IMR-90 (cell line): ENCODE data around the gene GNMT. TPM values are rescaled to one million over a fixed set of nuclear protein-coding genes. Genes with fewer than 3 reads are reported as not detected.

Experiments used
- ATAC-seq: fragments of 200-7000 bp; cut with Tn5 transposase; 2 replicates; pipeline ENCODE4 v1.9.1; 2020; ENCODE audit warnings: low read depth, mild to moderate bottlenecking, moderate library complexity
- BruUV-seq: library from RNA; stranded (reverse); fragments of 400-500 nt; replicated peaks from 2 replicates; lab custom pipeline; 2021; lab: Mats Ljungman, UMichigan
- CTCF ChIA-PET: fragments of 300-600 bp; formaldehyde crosslinking; extraction: SDS; loops from one replicate; lab custom pipeline; 2021; ENCODE audit warnings: antibody characterized with exemption; lab: Yijun Ruan, JAX
- POLR2A ChIA-PET: fragments of 300-600 bp; sonication (Branson Sonifier 250); formaldehyde crosslinking; loops from one replicate; lab custom pipeline; 2022; ENCODE audit warnings: antibody characterized with exemption; ENCODE audit not compliant: unreplicated experiment; lab: Charles Lee
- DNase-seq: peaks from one replicate; pipeline ENCODE4 v3.0.0; 2013
- H2AFZ ChIP-seq: replicated peaks from 2 replicates; pipeline ENCODE3; 2013; ENCODE audit warnings: low read length, mild to moderate bottlenecking; ENCODE audit not compliant: poor library complexity
- H2AK5ac ChIP-seq: 2 replicates; pipeline ENCODE4 v1.6.1; 2013; ENCODE audit warnings: low read depth, low read length, inconsistent platforms
- H2AK9ac ChIP-seq: replicated peaks from 2 replicates; pipeline ENCODE3; 2013; ENCODE audit warnings: mild to moderate bottlenecking, low read depth, low read length, moderate library complexity; ENCODE audit not compliant: poor library complexity
- H2BK120ac ChIP-seq: 2 replicates; pipeline ENCODE4 v1.6.1; 2013; ENCODE audit warnings: low read depth, low read length, inconsistent platforms
- H2BK15ac ChIP-seq: 3 replicates; pipeline ENCODE4 v1.6.1; 2013; ENCODE audit warnings: low read depth, low read length, inconsistent platforms
- H2BK20ac ChIP-seq: 2 replicates; pipeline ENCODE4 v1.6.1; 2013; ENCODE audit warnings: low read depth, mild to moderate bottlenecking, inconsistent platforms, low read length, moderate library complexity
- H2BK5ac ChIP-seq: 2 replicates; pipeline ENCODE4 v1.6.1; 2013; ENCODE audit warnings: mild to moderate bottlenecking, low read depth, low read length, inconsistent platforms; ENCODE audit not compliant: poor library complexity, severe bottlenecking
- H3K14ac ChIP-seq: replicated peaks from 2 replicates; pipeline ENCODE4 v1.6.1; 2013; ENCODE audit warnings: low read depth, low read length, inconsistent platforms
- H3K18ac ChIP-seq: 2 replicates; pipeline ENCODE4 v1.6.1; 2013; ENCODE audit warnings: low read depth, low read length, control low read depth
- H3K23ac ChIP-seq: 2 replicates; pipeline ENCODE4 v1.6.1; 2013; ENCODE audit warnings: low read depth, low read length, inconsistent platforms
- H3K27ac ChIP-seq: 2 replicates; pipeline ENCODE4 v1.5.1; 2013; ENCODE audit warnings: mild to moderate bottlenecking, control low read depth, low read length; ENCODE audit not compliant: insufficient read depth
- H3K27me3 ChIP-seq: 2 replicates; pipeline ENCODE4 v1.6.1; 2013; ENCODE audit warnings: low read length; ENCODE audit not compliant: control insufficient read depth, insufficient read depth
- H3K36me3 ChIP-seq: 2 replicates; pipeline ENCODE4 v1.6.1; 2013; ENCODE audit warnings: low read length, mixed read lengths; ENCODE audit not compliant: control insufficient read depth, insufficient read depth
- H3K4ac ChIP-seq: 2 replicates; pipeline ENCODE4 v1.6.1; 2013; ENCODE audit warnings: low read depth, low read length, inconsistent platforms
- H3K4me1 ChIP-seq: 2 replicates; pipeline ENCODE4 v1.6.1; 2013; ENCODE audit warnings: low read length, mixed read lengths; ENCODE audit not compliant: control insufficient read depth, insufficient read depth
- H3K4me2 ChIP-seq: 2 replicates; pipeline ENCODE4 v1.6.1; 2013; ENCODE audit warnings: low read depth, mild to moderate bottlenecking, control low read depth, low read length, moderate library complexity
- H3K4me3 ChIP-seq: 2 replicates; pipeline ENCODE4 v1.5.1; 2013; ENCODE audit warnings: low read depth, mild to moderate bottlenecking, control low read depth, low read length, moderate library complexity; ENCODE audit not compliant: insufficient read depth
- H3K56ac ChIP-seq: 2 replicates; pipeline ENCODE4 v1.6.1; 2013; ENCODE audit warnings: low read length, inconsistent platforms; ENCODE audit not compliant: insufficient read depth; ENCODE audit errors: extremely low read depth
- H3K79me1 ChIP-seq, 2 experiments: 2 replicates each; pipeline ENCODE4 v1.6.1; 2013; ENCODE audit warnings: low read length in 2 of 2, inconsistent platforms in 1 of 2, low read depth in 1 of 2
- H3K9ac ChIP-seq: 2 replicates; pipeline ENCODE4 v1.6.1; 2013; ENCODE audit warnings: low read depth, low read length, control low read depth
- H3K9me1 ChIP-seq: 2 replicates; pipeline ENCODE4 v1.6.1; 2013; ENCODE audit warnings: low read length, inconsistent platforms; ENCODE audit not compliant: insufficient read depth
- H3K9me3 ChIP-seq: 2 replicates; pipeline ENCODE4 v1.6.1; 2013; ENCODE audit warnings: low read length; ENCODE audit not compliant: control insufficient read depth, insufficient read depth
- H4K20me1 ChIP-seq: 2 replicates; pipeline ENCODE4 v1.6.1; 2013; ENCODE audit warnings: low read length, inconsistent platforms; ENCODE audit not compliant: insufficient read depth
- H4K5ac ChIP-seq: 2 replicates; pipeline ENCODE4 v1.6.1; 2013; ENCODE audit warnings: mild to moderate bottlenecking, low read depth, low read length, control low read depth
- H4K8ac ChIP-seq, 2 experiments: 2 replicates each; pipeline ENCODE4 v1.6.1; 2013; ENCODE audit warnings: low read depth in 2 of 2, low read length in 2 of 2, control low read depth in 1 of 2, inconsistent platforms in 1 of 2
- H4K91ac ChIP-seq: 2 replicates; pipeline ENCODE4 v1.6.1; 2013; ENCODE audit warnings: low read depth, low read length, inconsistent platforms; ENCODE audit not compliant: insufficient read depth
- BHLHE40 ChIP-seq: fragments of 150-350 bp; IDR thresholded peaks from 2 replicates; pipeline ENCODE4 v1.6.1; 2016; ENCODE audit warnings: mild to moderate bottlenecking, low read depth, low read length
- CEBPB ChIP-seq: IDR thresholded peaks from 2 replicates; pipeline ENCODE4 v1.6.1; 2012; ENCODE audit warnings: low read depth, low read length, improper control_type of control experiment
- CHD1 ChIP-seq: IDR thresholded peaks from 2 replicates; pipeline ENCODE4 v1.6.1; 2012; ENCODE audit warnings: low read depth, low read length, improper control_type of control experiment
- CTCF ChIP-seq: conservative IDR thresholded peaks from 2 replicates; pipeline ENCODE4 v1.5.1; 2012; ENCODE audit warnings: mild to moderate bottlenecking, low read depth, low read length, improper control_type of control experiment
- ELK1 ChIP-seq: fragments of 150-350 bp; IDR thresholded peaks from 2 replicates; pipeline ENCODE4 v1.6.1; 2016; ENCODE audit warnings: low read depth, mild to moderate bottlenecking, low read length, moderate library complexity, borderline replicate concordance
- FOS ChIP-seq: fragments of 150-350 bp; IDR thresholded peaks from 2 replicates; pipeline ENCODE4 v1.6.1; 2016; ENCODE audit warnings: low read depth, low read length
- MAFK ChIP-seq: IDR thresholded peaks from 2 replicates; pipeline ENCODE4 v1.6.1; 2012; ENCODE audit warnings: low read depth, low read length, improper control_type of control experiment
- MAZ ChIP-seq: IDR thresholded peaks from 2 replicates; pipeline ENCODE4 v1.6.1; 2012; ENCODE audit warnings: low read depth, mild to moderate bottlenecking, low read length, improper control_type of control experiment, moderate library complexity, borderline replicate concordance
- MXI1 ChIP-seq: IDR thresholded peaks from 2 replicates; pipeline ENCODE4 v1.6.1; 2012; ENCODE audit warnings: low read depth, mild to moderate bottlenecking, low read length, moderate library complexity, borderline replicate concordance
- NFE2L2 ChIP-seq: fragments of 150-350 bp; IDR thresholded peaks from 2 replicates; pipeline ENCODE4 v1.6.1; 2016; ENCODE audit warnings: low read depth, mild to moderate bottlenecking, low read length
- POLR2A ChIP-seq: IDR thresholded peaks from 2 replicates; pipeline ENCODE4 v1.6.1; 2012; ENCODE audit warnings: mild to moderate bottlenecking, low read depth, low read length
- RAD21 ChIP-seq: IDR thresholded peaks from 2 replicates; pipeline ENCODE4 v1.6.1; 2012; ENCODE audit warnings: low read length, improper control_type of control experiment
- RCOR1 ChIP-seq: IDR thresholded peaks from 2 replicates; pipeline ENCODE4 v1.6.1; 2012; ENCODE audit warnings: mild to moderate bottlenecking, low read length, improper control_type of control experiment; ENCODE audit not compliant: insufficient replicate concordance
- RFX5 ChIP-seq: IDR thresholded peaks from 2 replicates; pipeline ENCODE4 v1.8.0; 2012; ENCODE audit warnings: low read depth, mild to moderate bottlenecking, low read length, moderate library complexity
- SMC3 ChIP-seq: fragments of 150-350 bp; IDR thresholded peaks from 2 replicates; pipeline ENCODE4 v1.6.1; 2016; ENCODE audit warnings: low read depth, mild to moderate bottlenecking, antibody characterized with exemption, low read length, moderate library complexity
- USF2 ChIP-seq: fragments of 150-350 bp; IDR thresholded peaks from 2 replicates; pipeline ENCODE4 v1.6.1; 2017; ENCODE audit warnings: mild to moderate bottlenecking, antibody characterized with exemption, low read length, low read depth
- WGBS, 2 experiments: methylation state at CpG; one replicate each; pipeline versions ENCODE4 v1.1.5 to v1.1.7; 2013; ENCODE audit warnings: missing lambda C conversion rate in 2 of 2; ENCODE audit not compliant: insufficient read length in 1 of 2; ENCODE audit errors: extremely low coverage in 2 of 2; 5-methylcytosine and 5-hydroxymethylcytosine counted together
- dilution Hi-C: fragments of 300-500 bp; cut with HindIII; formaldehyde crosslinking; loops from one replicate; pipeline ENCODE4 v1.14.3; 2018; ENCODE audit warnings: low sequenced_read_pairs; ENCODE audit not compliant: unreplicated experiment
- in situ Hi-C: fragments of 300-500 bp; cut with MboI; formaldehyde crosslinking; loops from 3 replicates; pipeline ENCODE4 v1.14.3; 2019; ENCODE audit warnings: low sequenced_read_pairs, inconsistent platforms, mixed read lengths
- intact Hi-C: fragments of 100-400 bp; cut with micrococcal nuclease; formaldehyde crosslinking; loops from 2 replicates; pipeline ENCODE4 v1.10.0; 2022
- polyA plus RNA-seq, 3 experiments: library from polyadenylated mRNA; depleted of rRNA; stranded (reverse); fragments of >200 nt; gene quantifications; 2 replicates each; pipeline ENCODE4 v1.2.3, GENCODE V29; 2012; ENCODE audit warnings: low replicate concordance in 1 of 3
- total RNA-seq: library from RNA; depleted of rRNA; stranded (reverse); fragments of >200 nt; gene quantifications from 2 replicates; pipeline ENCODE4 v1.2.3, GENCODE V29; 2012

Gene GNMT
- total and polyA plus RNA-seq, 2 of the 4 experiments (the other 2 are of a cell fraction) = 0.36 TPM; not detected in 1

GRCh38 chr6:42993445-42993844 is 32.9 kb downstream of the GNMT start:
- H2BK120ac ChIP-seq = no peak overlapping the region
- H4K20me1 ChIP-seq = peaks cover 3% of the 10 kb centered on the region; the same call in 1 of the 2 replicates
- no CpG with 5 or more reads among the region's 2 CpGs for WGBS, 2 experiments

More at GRCh38 chr6:42993445-42993844, 32.9 kb downstream of the GNMT start:
- Histone ChIP-seq H2BK5ac (no peak overlapping the region), H3K4me2 (no peak overlapping the region), H3K36me3 (peaks cover 22% of the 10 kb centered on the region), H3K18ac (no peak overlapping the region), H3K27ac (no peak overlapping the region), H3K9ac (no peak overlapping the region), H3K4me3 (no peak overlapping the region), H3K4ac (no peak overlapping the region), H2BK20ac (no peak overlapping the region), H2AFZ (no peak overlapping the region), H3K9me3 (no peaks in the 10 kb centered on the region), H3K9me1 (0 out of 2 replicates have a peak, but pooled peaks cover 2% of the 10 kb centered on the region), H3K14ac (no peak overlapping the region), H2AK9ac (no peak overlapping the region), H3K27me3 (no peaks in the 10 kb centered on the region), H3K79me1 (peaks cover 34 to 41% of the 10 kb centered on the region in 2 experiments), H3K23ac (no peak overlapping the region), H4K5ac (no peak overlapping the region), H4K91ac (no peak overlapping the region), H2AK5ac (no peak overlapping the region; the same call in 1 of the 2 replicates), H2BK15ac (no peak overlapping the region), H3K56ac (no peak overlapping the region), H3K4me1 (no peaks in the 10 kb centered on the region), H4K8ac (no peak overlapping the region)
- TF ChIP-seq MAFK (no peak), BHLHE40 (no peak), SMC3 (no peak), POLR2A (no peak), RFX5 (no peak), FOS (no peak), RAD21 (no peak), CEBPB (no peak), NFE2L2 (no peak), MXI1 (no peak), CHD1 (no peak), USF2 (no peak), MAZ (no peak), RCOR1 (no peak), ELK1 (no peak), CTCF (no peak)
- intact Hi-C loops = no loop called here
- ChIA-PET CTCF (no interaction called here), POLR2A (no interaction called here)
- no TSS peak for BruUV-seq
- DNase-seq = no peak
- dilution Hi-C loops = no loop called here
- ATAC-seq = no peak; the same call in 1 of the 2 replicates
- in situ Hi-C loops = no loop called here
